HG03521 (cell line): ENCODE measurements around the gene IDI1.
"Not testable (repeated sequence)": the region's sequence is repeated elsewhere in the genome, so short reads cannot be mapped to it uniquely, and the experiment has no call there.

Experiments used
- ATAC-seq: cut with Tn5 transposase; IDR thresholded peaks from one replicate; pipeline ENCODE4 v1.9.1; 2021; ENCODE audit warnings: mild to moderate bottlenecking, moderate library complexity; ENCODE audit not compliant: unreplicated experiment

IDI1 gene

DNA sequence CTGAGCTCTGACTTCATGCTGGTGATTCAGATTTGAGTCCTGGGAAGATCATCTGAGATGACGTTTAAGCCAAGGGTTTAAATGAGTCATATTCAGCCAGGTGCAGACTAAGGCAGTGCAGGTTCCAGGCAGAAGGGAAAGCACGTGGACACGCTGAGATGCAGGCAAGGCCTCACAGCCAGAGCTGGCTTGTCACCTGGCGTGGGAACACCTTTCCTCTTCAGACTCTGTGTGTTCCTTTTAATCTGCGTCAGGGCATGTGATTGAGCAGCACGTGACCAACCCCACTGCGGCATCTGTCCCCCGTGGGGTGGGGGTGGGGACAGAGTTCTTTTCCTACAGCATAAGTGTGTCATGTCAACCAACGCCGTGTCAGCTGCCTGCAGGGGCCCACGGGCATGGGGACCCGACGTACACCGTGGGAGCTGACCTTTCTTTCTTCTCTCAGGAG lies 12.6 kb downstream of the IDI1 start:
- ATAC-seq = no peak

DNA sequence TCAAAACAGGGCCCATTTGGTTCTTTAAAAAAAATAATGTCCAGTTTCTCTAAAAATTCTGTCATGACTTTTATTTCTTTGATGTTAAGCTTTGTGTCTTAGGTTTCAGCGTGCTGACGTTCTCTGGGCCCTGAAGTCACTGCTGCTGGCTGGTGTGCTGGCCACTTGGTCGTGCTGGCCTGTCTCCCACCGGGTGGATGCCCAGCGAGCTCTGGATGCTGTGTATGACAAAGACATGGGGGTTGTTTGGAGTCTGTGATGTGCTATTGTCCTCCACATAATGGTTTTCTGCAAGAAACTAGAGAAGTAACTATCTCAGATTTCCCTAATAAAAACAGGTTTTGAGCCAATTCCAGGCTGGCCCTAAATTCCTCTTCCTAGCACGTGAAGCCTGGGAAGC lies 13.7 kb downstream of the IDI1 start:
- ATAC-seq = no peak

DNA sequence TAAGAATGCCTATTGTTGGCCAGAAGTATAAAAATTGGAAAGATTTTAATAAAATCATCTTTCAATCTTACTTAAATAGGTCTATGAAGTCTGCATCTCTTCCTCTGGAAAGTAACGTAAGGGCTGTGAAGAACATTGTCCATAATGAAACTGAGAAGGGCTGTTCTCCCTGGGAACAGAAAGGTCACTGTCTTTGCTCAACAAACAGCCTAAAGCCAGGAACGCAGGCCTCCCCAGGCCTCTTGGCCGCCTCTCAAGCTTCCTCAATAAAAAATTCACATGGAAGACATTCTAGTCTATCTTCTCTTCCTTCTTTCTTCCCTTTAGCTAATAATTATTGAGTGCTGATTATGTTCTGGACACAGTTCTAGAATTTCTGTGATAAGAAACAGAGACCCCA lies 14.2 kb downstream of the IDI1 start:
- ATAC-seq = no peak

DNA sequence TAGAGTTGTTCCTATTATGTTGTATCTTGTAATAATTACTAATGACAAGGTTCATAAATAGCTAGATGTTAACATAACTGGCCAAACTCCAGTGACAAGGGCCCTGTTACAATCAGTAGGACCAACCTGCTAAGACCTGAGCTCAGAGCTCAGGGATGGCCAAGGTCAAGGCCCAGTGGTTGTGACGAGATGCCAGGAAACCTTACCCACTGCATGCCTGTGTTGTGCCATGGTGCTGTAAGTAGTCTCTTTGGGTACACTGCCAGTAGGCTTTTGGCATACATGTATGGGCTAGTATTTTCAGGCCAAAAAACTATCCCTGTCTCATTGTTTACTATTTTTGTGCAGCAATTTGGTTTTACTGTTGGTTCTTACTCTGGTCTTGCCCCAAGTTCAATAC lies 15.3 kb downstream of the IDI1 start:
- no peak for ATAC-seq

DNA sequence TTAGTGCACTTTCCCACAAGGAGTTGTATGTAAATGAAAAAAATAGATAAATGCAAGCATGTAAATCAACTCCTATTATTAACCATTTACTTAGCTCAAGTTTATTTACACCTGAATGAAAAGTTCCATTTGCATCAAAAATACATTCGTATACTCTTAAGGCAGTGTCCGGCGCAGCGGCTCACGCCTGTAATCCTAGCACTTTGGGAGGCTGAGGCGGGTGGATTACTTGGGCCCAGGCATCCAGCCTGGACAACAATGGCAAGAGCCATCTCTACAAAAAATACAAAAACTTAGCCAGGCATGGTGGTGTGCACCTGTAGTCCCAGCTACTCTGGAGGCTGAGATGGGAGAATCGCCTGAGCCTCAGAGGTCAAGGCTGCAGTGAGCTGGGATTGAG lies 19.1 kb downstream of the IDI1 start:
- ATAC-seq = no peak

DNA sequence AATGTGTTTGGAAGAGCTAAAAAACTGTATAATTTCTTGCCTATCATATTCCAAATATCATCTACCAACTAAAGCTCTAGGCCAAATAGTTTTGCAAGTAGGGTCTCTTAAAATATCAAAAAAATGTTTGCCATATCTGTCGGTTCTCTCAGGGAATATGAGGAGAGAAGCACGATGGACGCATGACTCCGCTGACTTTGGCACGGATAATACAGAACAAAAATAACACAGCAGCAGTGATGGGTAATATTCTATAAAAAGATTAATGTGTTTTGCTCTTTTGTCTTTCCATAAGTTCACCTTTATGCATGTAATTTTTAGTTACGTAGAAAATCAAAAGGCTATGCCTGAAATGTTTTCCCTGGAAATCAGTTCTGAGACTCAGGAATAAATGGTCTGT lies 22.3 kb downstream of the IDI1 start:
- no peak for ATAC-seq

DNA sequence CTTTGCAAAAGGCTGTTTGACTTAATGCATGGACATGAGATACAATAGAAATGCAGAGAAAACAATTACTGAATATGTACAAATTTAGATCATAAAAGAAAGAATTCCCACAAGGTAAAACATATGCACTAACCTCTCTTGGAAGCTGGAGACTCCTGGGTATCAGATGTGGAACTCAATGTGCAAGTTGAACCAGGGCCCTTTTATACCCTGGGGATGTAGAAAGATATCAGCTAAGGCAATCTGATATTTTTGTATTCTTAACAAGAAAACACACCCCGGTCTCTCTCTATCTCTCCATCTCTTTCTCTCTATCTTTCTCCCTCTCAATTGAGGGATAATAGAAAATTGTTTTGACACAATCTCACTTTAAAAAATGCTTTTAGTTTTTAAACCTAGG lies 23.2 kb downstream of the IDI1 start, which contains the start of gene IDI2:
TSS of gene IDI2 (minus strand) at position 177 of the 400 bp plus-strand sequence. CDS start 1,136 bp downstream, outside the sequence.
- no peak for ATAC-seq

DNA sequence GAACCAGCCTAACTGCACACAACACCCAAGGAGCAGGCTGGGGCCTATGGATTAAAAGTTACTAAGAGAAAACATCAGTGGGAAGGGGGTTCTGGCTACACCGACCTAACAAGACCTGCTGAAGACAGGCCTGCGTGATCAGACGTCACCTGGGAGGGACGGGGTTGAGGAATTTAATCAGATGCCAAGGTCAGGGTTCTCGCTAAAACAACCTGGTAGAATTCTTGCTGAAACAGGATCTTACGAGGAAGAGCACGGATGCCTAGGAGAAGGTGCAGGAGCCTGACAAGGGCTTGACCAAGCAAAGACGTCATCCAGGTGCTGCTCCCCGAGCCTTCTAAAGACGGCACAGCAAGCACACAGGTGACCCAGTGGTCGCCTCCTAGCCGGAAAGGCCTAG lies 24.8 kb downstream of the IDI1 start:
- no peak for ATAC-seq

DNA sequence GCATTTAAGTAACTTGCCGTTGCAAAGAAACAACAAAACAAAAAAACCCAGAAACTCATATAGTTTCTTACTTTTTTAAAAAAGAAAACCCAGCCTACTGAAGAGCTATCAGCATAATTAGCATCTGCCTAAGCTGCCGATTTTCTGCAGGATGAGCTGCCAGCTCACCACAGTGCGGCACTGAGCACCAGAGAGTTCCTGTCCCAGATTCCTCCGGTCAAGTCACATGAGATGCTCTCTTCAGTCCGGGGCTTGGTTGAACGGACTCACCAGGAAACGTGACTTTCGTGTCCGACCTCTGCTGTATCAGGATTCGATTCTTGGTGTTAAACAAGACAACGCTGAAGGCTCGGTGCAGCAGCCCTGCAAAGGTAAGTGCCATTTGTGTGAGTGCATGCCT lies 26.5 kb downstream of the IDI1 start:
- no peak for ATAC-seq

DNA sequence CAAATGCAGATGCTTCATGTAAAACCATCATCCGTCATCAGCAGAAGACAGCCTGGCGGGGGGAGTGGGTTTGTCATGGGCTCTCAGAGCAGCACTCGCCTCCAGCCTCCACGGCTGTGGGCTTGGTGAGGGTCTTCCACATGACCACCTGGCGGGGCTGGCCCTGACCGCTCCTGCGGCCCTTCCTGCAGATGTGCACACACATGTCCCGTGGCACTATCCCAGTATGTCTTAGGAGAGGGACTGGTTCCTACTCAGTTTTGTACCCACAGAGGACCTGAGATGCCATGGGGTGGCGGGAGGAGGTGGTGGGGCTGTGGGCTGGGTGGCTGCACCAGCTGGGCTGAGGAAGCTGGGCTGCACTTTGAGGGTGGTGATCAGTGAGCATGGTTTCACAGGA lies 28.0 kb downstream of the IDI1 start:
- no peak for ATAC-seq

DNA sequence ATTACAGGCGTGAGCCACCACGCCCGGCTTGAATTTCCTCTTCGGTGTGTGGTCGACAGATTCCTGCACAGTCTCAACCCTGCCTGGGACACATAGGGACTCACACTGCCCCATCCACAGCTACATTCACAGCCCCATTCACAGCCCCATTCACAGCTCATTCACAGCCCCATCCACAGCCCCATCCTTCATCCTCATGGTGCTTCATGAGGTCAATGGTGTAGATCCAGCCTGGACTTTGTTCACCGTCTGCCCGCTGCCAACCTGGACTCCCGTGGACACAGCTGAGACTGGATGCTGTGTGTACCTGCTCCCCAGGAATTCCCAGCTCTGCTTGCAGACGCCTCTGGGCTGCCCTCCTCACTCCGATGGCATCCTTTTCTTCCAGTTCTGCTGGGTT lies 28.5 kb downstream of the IDI1 start:
- no peak for ATAC-seq

DNA sequence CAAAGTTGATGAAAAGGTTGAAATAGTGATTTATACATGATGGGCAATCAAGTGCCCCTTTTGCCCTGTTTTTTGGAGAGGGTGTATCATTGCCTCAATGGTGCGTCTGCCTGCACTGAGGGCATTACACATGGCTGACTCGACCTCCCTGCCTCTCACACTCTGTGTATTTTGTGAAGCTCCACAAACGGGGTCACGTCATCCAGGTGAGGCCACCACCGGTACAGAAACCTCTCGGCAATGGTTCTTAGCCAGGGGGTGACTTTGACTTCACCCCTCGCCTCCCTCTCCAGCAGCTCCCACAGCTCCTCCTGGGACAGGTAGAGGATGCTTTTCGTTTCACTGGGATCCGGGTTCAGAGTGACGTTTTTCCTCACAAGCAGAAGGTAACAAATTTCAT lies 29.6 kb downstream of the IDI1 start:
- no peak for ATAC-seq

DNA sequence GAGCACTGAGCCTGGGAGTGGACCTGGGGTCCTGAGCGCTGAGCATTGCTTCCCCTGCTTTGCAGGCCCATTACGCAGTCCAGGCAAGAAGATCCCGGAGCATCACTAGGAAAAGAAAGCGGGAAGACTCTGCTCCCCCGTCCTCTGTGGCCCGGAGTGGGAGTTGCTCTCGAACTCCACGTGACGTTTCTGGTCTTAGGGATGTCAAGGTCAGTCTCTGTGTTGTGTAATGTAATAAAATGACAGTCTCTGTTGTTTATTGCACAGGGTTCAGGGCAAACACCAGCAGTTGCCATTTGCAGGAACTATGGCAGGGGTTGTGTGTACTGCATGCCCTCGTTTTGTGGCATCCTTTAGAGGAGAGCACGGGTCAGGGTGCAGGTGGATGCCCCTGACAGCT lies 33.2 kb downstream of the IDI1 start:
- ATAC-seq = no peak

DNA sequence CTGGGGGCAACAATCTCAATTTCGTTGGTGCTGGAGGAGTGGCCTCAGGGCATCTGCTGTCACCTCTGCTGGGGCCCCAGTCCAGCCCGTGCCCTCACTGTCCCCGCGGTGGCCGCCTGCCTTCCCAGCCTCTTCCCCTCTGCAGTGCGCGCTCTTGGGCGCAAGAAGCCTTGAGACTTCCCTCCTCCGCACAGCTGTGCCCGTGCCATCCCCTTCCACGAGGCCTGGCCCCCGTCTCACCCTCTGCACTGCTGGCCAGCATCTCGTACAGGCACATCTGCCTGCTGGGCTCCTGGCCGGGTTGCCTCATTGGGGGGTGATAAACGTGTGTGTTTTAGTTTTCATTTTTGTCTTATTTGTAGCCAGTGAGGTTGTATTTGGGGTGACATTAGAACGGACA lies 37.2 kb downstream of the IDI1 start:
- ATAC-seq = no peak

DNA sequence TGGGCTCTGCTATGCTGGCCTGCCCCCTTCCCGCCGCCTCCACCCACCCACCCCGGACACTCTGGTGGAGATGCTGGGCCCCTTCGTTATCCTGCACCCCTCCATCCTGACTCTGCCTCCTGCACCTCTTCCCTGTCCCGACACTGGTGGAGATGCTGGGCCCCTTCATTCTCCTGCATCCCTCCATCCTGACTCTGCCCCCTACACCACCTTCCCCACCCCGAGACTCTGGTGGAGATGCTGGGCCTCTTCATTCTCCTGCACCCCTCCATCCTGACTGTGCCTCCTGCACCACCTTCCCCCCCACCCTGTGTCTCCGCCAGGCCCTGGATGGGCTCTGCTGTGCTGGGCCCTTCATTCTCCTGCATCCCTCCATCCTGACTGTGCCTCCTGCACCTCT lies 38.2 kb downstream of the IDI1 start:
- ATAC-seq = no peak

DNA sequence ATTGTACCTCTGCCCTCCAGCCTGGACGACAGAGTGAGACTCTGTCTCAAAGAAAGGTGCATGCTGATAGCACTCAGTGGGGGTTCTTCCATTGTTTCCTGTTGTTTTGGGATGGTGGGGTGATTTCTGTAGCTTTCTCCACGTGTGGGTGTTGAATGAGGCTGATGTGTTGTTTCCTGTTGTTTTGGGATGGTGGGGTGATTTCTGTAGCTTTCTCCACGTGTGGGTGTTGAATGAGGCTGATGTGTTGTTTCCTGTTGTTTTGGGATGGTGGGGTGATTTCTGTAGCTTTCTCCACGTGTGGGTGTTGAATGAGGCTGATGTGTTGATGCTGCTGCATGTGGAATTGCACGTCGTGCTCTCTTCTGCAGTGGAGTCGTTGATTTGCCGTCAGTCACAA lies 39.0 kb downstream of the IDI1 start:
- ATAC-seq = not testable (repeated sequence)

DNA sequence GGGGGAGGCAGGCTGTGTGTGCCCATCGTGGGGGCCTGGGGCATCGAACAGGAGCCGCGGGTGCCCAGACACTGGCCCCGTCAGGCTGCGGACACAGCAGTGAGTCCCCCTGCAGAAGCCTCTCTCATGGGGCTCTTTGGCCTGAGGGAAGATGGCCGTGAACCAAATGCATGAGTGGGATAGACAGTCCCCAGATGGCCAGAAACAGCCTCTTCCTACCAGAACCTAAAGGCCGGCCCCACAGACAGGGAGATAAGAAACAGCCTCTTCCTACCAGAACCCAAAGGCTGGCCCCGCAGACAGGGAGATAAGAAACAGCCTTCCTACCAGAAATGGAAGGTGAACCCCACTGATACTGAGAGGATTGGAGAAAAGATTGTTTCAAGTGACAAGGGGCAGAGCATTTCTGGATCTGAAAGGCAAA lies 39.8 kb downstream of the IDI1 start:
- ATAC-seq = no peak

DNA sequence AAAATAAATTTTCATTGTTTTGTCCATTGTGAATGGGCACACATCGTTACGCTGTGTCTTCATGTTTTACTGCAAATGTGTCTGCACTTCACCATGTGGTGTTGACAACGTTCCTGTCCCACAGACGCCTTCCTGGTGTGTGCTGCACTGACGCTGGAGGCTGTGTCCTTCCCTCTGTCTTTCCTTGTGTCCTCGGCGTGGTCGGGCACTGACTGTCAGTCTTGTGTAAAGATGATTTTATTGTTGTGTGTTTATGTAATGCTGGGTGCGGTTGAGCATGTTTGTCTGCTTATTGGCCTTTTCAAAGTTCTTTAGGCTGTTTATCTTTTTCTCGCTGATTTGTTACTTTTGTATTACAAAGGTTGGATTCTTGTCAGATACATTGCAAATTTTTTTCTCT lies 41.3 kb downstream of the IDI1 start:
- no peak for ATAC-seq

DNA sequence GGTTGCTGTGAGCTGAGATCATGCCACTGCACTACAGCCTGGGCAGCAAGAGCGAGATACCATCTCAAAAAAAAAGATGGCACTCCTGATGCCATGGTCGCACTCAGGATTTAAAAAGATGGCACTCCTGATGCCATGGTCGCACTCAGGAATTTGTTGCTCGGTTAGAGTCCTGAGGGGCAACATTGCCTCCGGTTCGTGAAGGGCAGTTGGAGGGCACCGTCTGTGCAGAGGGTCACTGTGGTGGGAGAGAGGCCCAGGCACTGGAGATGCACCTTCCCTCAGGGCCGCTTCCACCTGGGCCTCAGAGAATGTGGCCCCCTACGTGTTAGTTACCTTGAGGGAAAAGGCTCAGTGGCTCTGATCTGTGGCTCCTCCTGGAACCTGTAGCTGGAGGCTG lies 42.3 kb downstream of the IDI1 start:
- no peak for ATAC-seq

DNA sequence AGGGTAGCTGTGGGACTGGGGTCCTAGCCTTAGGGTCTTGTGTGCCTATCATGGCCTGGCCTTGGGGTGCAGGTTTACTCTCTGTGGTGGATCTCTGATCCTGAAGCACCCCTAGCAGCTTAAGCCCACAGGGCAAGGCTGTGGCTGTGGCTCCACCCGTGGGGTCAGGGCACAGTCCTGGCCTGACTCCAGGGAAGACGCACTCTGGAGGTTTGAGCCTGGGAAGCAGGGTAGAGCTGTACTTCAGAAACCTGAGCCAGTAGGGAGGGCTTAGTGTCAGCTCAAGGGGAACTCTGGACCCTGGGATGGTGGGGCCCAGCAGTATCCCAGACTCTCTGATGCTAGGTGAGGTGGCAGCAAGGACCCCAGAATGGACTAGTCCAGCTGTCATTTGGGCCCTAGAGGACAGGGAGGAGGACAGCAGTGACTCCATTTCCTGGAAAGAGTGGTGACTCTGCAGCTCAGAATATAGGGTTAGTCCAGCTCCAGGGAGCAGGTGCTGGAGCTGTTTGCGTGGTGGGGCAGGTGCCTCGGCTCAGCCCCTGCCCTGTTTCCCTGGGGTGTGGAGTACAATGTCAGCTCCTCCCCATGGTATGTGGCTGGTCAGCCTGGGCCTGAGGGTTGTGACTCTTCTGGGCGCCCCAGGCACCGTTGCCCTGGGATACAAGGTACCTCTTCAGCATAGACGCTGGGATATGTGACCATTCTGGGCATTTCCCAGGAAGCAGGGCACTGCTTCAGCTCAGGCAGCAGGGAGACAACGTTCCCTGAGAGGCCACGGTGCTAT lies 44.8 kb downstream of the IDI1 start:
- no peak for ATAC-seq

DNA sequence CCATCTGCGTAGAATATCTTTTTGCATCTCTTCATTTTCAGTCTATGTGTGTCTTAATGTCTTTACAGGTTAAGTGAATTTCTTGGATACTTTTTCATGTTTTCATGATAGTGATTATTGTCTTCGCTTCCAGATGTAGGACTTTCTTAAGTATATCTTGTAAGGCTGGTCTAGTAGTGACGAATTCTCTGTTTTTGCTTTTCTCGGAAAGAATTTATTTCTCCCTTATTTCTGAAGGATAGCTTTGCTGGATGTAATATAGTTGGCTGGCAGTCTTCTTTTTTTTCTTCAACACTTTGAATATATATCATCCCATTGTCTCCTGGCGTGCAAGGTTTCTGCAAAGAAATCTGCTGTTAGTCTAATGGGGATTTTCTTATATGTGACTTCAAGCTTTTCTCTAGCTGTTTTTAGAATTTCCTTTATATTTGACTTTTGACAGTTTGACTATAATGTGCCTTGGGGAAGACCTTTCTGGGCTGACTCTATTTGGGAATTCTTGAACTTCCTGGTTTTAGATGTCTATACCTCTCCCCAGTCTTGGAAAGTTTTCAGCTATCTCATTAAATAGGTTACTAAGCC lies 46.4 kb downstream of the IDI1 start:
- no peak for ATAC-seq

DNA sequence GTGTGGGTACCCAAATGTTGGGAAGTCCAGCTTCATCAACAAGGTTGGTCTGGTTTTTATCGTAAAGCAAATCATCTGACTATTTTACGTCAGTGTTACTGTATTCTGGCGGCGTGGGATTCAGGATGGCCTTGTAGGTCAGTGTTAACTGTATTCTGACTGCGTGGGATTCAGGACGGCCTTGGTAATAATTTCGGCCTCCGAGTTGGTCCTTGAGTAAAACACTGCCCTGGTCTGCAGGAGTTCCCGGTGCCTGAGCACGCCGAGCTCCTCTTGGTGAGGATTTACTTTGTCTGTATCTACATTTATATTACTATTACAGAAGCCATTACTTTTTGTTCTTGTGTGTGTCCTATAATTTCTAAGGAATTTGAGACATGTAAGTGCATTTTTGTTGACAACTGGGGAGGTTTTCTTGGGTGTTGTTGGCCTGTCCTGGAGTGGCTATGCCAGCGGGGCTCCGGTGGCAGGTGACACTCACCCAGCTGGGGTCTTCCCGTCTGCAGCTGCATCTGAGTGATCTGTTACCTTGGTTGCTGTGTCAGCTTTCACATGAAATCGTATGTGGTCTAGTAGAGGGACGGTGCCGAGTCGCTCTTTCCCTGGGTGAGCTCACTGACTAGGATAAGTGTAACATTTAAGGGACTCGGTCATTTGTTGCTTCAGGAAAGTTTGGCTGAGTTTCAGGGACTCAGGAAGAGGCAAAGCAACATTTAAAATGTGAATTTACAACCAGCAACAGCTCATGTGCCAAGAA lies 51.5 kb downstream of the IDI1 start:
- no peak for ATAC-seq
